ENCODE measurements around the gene S1PR1.

GRCh38 chr1:101262060-101262459, 25.2 kb downstream of the S1PR1 start:
- TF ChIP-seq, protein P1, sequence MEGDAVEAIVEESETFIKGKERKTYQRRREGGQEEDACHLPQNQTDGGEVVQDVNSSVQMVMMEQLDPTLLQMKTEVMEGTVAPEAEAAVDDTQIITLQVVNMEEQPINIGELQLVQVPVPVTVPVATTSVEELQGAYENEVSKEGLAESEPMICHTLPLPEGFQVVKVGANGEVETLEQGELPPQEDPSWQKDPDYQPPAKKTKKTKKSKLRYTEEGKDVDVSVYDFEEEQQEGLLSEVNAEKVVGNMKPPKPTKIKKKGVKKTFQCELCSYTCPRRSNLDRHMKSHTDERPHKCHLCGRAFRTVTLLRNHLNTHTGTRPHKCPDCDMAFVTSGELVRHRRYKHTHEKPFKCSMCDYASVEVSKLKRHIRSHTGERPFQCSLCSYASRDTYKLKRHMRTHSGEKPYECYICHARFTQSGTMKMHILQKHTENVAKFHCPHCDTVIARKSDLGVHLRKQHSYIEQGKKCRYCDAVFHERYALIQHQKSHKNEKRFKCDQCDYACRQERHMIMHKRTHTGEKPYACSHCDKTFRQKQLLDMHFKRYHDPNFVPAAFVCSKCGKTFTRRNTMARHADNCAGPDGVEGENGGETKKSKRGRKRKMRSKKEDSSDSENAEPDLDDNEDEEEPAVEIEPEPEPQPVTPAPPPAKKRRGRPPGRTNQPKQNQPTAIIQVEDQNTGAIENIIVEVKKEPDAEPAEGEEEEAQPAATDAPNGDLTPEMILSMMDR (IDR thresholded peaks at IDR 0.05 in 8 of 11, conservative IDR thresholded peaks at IDR 0.05 in 3 of 11): no peak
- TF ChIP-seq POLR2AphosphoS5 (IDR thresholded peaks at IDR 0.05): no peak
